GM21529 (cell line): Measurements from ENCODE around the gene ECHS1.

Source experiments
- ATAC-seq: cut with Tn5 transposase; IDR thresholded peaks from one replicate; pipeline ENCODE4 v1.9.1; 2021; ENCODE audit not compliant: unreplicated experiment

ECHS1 gene

DNA sequence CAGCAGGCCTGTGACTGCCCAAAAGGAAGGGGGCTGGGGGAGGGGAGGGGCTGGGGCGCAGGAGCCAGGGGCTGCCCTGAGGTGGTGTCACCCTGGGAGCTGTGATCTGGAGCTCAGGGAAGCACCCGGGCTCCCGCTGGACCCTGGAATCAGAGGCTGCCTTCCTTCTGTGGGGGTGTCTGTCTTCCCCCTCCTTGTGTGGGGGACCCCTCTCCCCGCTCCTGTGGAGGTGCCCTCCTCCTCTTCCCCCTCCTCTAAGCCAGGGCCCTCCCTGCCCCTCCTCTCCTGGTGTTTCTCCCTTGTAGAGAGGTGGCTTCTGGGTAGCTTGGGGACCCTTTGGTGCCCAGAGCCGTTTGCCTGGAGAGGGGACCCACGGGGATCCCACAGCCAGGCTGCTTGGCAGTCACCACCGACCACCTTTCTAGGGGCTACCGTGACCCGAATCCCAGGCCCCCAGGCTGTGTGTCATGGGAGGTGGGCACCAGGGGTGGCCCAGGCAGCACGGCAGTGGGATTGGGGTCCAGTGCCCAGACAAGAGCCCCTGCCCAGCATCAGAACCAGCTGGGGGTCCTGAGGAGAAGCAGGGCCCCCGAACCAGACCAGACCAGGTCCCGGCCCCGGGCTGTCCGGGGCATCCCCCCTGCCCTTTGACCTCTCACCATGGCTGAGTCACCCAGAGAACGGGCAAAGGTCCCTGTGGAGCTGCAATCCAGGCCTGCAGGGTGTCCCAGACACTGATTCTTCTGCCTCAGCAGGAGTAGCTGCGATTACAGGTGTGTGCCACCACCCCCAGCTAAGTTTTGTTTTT, 25.2 kb downstream of the ECHS1 start:
- ATAC-seq = no peak

DNA sequence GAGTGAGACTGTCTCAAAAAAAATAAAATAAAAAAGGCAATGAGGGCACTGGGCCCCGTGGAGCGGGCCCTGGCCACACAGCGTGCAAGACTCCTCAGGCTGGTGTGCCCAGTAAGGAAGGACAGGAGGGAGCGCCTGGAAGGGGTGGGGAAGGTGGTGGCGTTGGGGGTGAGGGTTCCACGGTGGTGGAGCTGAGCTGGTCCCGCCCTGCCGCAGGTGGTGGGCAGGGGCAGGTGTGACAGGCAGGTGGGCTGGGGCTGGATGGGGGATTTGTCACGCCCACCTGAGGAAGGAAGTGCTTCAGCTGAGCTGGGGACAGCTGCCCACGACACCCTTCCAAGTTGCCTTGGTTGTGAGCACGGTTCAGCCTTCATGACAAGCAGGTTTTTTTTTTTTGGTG, 26.7 kb downstream of the ECHS1 start:
- no peak for ATAC-seq

DNA sequence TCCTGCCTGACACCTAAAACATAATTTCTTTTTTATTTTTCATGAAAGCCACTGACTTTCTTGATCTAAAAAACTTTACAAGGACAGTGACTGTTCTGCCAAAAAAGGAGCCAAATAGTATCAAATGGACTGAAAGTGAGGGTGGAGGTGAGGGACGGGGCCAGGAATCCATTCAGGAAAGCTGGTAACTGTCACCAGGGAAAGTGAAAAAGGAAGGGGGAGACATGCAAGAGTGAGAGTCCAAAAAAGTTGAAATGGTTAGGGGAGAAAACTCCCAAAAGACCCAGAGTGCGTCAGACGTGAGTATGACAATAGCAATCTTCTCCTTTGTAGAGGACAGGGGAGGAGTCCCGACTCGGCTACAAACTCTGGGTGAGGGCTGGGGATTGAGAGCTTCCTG, 28.9 kb downstream of the ECHS1 start:
- no peak for ATAC-seq

DNA sequence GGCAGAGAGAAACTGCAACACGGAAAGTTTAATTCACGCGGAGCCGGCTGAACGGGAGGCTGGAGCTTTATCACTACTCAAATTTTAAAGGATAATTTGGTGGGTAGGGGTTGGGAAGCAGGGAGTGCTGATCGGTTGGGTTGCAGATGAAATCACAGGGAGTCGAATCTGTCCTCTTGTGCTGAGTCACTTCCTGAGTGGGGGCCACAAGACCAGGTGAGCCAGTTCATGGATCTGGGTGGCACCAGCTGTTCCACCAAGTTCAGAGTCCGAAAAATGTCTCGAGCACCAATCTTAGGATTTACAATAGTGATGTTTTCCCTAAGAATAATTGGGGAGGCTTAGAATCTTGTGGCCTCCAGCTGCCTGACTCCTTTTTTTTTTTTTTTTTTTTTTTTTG, 29.6 kb downstream of the ECHS1 start:
- ATAC-seq = no peak

DNA sequence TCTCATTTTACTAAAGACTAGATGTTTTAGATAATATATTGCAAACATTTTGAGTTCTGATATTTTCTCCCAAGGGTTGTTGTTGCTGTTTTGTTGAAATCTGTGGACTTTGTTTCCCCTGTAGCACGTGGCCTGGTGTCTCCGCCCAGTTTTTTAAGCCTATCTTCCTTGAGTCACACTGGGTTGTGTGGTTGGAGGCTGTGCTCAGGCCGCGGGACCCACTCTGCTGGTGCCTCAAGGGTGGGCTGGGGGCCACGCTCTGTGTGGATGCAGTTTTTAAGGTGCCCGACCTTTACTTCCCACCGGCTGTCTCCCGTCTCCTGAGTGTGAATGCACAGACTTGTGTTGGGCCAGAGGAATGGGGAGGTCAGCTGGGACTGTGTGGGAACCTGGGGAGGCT, 30.2 kb downstream of the ECHS1 start:
- no peak for ATAC-seq

DNA sequence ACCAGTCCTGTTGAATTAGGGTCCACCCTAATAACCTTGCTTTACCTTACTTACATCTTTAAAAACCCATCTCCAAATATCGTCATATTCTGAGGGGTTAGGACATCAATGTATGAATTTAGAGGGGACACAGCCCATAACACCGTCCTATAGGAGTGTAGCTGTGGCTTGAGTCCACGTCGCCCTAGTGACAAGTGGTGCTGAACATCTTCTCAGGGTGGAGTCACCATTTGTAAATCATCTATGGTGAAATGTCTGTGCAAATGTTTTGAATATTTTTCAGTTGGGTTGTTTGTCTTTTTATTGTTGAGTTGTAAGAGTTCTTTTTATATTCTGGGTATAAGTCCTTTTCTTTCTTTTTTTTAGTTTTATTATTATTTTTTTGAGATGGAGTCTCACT, 31.2 kb downstream of the ECHS1 start:
- no peak for ATAC-seq

DNA sequence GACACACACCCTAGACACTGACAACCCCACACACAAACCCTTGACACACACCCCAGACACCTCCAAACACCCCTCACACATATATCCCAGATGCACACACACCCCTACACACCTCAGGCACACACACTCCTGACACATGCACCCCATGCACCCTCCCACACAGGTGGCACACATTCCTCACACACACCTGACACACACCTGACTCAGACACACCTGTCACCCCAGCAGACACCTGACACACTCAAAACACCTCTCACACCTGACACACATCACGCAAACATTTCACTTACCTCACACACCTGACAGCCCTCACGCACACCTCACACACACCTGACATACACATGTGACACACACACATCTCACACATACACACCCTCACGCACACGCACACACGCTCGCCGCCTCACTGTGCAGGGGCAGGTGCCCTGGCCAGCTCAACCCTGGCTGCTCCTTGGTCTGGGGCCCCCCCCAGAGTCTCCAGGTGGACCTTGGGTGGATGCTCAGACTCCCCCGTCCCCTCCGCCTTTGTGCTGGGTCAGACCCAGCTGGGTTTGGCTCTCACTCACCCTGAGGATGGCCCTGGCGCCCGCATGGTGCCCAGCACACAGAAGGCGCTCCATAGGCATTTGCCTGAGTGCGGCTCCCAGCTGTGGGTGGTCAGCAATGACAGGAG, 33.3 kb downstream of the ECHS1 start:
- no peak for ATAC-seq

DNA sequence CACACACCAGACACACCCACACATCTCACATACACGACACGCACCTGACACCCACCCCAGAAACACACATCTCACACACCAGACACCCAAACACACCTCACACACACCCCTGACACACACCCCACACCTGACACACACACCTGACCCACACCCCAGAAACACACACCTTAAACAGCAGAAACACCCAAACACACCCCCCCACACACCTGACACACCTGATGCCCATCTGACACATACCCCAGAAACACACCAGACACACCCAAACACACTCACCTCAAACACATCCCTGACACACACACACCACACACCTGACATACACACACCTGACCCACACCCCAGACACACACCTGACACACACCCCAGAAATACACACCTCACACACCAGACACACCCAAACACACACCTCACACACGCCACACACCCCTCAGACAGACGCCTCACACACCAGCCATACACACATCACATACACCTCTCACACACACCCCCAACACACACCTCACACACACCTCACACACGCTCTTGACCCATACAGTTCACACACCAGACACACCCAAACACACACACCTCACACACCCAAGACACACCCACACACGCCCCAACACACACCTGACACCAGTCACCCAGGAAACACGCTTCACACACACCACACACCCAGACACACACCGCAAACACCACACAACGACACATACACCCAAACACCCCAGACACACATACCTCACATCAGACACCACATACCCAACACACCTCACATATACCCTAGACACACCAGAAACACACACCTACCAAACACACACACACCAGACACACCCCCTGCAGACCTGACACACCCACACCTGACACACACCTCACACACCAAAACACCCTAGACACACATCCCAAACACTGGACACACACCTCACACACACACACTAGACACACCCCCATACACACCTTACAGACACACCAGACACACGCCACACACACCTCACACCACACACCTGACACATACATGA, 34.8 kb downstream of the ECHS1 start:
- no peak for ATAC-seq

DNA sequence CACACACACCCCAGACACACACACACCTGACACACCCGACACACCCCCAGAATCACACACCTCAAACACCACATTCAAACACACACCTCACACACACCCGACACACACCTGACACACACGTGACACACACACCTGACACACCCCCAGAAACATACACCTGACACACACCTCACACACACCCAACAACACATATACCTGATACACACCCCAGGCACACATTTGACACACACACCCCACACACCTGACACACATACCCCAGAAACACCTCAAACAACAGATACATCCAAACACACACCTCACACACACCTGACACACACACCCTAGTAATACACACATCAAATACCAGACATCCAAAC, 35.8 kb downstream of the ECHS1 start:
- no peak for ATAC-seq

DNA sequence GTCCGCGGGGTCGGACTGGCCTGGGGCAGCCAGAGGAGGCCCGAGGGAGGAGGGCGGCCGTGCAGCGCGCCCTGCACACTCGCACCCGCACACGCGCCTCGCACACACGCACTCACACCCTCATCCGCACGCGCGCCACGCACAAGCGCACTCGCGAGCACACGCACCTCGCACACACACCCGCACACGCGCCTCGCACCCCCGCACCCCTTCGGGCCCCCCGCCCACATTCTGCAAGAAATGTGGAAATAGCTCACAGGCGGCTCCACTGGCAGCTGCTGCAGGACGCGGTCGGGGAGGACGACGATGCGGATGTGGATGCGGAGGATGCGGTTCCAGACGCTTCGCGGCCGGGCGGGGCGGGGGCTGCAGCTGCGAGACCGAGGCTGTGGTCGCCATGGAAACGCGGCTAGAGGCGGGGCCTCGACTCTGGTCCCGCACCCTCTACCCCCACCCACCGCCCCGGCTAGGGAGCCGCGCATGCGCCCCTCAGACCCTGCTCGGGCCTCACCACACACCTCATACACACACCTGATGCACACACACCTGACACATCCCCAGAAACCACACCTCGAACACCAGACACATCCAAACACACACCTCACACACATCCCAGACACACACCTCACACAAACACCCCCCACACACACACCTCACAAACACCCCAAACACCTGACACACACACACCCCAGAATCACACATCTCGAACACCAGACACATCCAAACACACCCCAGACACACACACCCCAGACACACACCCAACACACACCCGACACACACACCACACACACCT, 36.4 kb downstream of the ECHS1 start, which contains the start of gene CALY:
Gene CALY, minus strand, starts transcription at position 320 of the 793 bp plus-strand sequence. CDS start 7,907 bp downstream, outside the sequence.
- no peak for ATAC-seq

DNA sequence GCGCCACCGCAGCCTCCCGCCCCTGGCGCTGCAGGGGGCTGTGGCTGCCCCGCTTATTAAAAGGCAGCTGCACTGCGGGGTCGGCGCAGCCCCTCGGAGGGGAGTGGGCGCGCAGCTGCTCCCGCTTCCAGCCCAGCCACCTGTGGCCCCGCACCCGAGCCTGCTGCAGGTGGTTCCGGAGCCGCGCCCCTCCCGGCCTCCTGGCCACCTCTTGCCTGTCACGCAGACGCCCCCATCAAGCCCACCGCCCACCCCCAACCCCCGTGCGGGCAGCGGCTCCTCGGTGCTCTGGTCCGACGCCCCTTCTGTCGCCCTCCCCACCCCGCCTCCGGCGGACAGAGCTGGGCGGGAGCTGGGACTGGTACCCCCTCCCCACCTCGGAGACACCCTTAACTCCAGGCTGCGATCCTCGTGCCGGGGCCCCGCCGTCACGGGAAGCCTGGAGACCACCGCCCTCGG, 37.0 kb downstream of the ECHS1 start:
- ATAC-seq = no peak

DNA sequence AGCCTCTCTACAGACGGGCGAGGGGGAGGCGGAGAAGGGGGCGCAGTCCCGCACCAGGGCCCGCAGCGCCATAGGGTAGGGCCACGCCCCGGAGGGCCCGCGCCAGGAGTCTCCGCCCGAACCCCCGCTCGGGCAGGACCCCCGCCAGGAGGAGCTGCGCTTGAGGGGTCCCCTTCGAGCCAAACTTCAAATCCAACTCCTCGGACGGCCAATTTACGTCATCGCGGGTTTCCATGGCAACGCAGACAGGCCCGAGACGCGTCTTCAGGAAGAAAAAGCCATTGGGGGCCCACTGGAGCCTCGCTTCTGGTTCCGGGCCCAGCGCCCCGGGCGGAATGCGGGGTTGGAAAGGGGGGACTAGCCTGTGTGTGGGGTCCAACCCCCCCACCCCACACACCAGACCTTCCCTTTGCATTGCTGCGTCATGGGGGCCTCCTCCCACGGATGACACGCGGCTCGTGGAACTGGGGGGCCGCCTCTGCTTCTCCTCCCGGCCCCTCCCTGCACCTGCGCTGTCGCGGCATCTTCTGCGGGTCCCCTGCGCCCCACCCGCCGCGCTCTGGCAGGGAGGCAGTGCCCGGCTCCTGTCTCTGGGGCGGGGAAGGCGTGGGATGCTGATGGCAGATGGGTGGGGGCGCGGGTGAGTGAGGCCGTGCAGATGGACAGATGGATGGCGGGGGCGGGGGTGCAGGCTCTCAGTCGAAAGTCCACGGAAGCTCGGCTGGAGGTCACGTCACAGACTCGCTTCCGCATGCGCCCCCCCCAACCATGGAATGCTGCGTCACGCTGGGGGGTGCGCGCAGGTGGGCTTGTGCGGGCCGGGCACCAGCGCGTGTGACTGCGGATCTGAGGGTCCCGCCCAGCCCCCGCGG, 37.7 kb downstream of the ECHS1 start:
- no peak for ATAC-seq

DNA sequence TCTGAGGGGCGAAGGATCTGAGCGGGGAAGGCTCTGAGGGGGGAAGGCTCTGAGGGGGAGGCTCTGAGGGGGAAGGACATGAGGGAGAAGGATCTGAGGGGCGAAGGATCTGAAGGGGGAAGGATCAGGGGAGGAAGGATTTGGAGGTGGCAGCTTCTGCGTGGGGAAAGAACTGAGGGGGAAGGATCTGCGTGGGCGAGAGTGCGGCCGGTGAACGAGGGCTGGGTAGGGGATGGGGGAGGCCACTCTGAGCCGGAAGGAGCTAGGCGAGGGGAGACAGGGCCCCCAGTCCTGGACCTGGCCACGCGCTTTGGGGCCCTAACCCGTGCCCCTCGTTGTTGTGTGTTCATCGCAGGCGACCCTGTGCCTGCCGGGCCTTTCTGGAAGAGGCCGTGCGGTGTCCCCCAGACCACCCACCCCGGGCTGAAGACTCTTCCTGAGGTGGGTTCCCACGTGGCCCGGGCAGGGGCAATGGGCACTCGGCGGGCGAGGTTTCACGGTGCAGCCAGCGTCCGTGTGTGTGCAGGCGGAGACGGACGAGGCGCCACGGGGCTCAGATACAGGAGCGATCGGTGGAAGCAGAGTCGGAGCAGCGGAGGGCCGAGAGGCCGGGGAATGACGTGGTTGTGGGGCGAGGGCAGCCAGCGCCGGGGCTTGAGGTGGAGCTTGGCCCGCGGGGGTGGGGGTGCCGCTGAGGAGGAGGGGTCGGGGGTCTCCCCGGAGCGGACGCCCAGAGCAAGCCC, 38.5 kb downstream of the ECHS1 start:
- ATAC-seq = no peak

DNA sequence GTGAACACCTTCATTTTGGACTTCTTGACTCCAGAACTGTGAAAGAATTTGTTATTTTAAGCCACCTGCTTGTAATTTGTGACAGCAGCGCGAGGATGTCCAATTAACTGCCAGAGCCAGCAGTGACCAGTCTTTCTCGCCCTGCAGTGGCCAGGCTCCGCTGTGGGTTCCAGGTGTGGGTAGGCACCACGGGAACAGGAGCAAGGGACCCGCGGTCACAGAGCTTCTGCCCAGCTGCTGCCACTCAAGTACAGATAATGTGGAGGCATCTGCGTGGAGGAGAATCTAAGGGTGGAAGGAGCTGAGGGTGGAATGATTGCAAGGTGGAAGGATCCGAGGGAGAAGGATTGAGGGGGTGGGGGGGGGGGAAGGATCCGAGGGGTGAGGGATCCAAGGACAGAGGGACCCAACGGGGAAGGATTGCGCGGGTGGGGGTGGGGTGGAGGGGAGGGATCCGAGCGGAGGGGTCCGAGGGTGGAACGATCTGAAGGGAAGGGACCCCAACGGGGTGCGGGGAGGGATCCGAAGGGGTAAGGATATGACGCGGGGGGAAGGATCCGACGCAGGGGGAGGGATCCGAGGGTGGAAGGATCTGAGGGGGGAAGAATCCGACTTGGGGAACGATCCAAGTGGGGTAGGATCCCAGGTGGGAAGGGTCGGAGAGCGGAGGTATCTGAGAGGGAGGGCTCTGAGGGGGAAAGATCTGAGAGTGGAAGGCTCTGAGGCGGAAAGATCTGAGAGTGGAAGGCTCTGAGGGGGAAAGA, 40.0 kb downstream of the ECHS1 start:
- ATAC-seq = no peak

DNA sequence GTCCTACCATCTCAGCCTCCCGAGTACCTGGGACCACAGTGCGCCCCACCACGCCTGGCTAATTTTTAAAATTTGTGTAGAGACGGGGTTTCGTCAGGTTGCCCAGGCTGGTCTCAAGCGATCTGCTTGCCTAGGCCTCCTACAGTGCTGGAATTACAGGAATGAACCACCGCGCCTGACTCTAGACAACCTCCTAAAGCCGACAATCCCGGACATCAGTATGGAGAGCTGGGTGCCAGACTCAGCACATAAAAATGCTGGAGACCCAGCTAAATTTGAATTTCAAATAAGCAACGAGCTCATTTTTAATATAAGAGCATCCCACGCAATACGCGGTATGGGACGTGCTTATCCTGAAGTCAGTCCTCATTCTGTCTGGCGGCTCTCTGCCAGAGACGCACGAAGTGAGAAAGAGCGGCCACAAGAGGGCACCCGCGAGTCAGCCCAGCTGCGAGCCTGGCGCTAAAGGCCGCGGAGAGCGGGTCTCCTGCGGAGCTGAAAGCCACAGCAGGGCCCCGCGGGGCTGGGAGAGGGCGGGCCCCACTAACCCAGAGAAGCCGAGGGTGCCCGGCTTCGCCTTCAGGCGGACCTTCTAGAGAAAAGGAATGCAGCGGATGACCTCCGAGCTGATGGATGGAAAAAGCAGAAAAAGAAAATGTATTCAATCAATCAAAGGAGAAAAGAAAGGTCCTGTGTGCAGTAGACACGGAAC, 43.5 kb downstream of the ECHS1 start:
- ATAC-seq = peak; percentile 91

DNA sequence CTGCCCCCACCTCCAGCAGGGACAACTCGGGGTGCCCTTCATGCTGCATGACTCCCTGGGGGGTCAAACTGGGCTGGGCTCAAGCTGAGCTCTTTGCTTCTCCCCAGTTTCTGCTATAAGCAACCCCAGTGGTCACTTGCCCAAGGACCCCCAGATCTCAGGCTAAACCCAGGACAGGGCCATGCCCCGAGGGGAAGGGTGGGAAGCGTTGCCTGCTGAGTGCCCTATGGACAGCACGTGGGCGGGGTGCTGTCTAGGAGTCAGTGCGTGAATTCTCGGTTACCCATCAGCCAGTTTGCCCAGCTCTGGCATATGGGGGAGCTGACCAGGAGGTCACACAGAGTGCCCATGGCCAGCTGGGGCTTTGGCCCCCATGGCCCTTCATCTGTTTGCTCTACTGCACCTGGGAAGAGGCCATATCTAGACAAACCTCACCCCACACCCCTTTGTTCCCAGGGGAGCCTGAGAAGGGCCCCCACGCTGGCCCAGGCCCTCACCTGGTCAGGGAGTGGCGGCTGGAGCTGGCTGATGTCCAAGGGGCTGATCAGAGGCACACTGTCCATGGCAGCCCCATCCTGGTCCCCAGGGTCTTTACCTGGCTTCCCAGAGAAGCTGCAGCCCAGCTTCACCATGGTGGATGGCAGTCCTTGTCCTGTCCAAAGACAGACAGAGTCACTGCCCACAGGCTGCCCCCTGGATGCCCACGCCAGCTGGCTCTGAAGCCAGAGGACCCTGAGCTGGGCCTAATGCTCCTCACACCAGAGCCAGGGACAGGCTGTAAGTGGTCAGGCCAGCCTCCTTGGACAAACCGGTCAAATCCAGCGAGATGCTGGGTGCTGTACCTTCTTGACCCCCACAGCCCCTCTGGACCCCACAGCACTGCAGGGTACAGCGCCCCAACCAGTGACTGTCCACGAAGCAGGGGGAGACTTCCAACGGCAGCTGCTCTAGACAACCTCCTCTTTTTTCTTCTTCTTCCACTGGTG, 44.5 kb downstream of the ECHS1 start:
- no peak for ATAC-seq
